Stomach (tissue), 4 donors: ENCODE measurements around the gene SOWAHA.

Experiments used
- CTCF ChIP-seq, 7 experiments: fragments of 450-650 bp in 4 of 7; fragments of 200-600 bp in 3 of 7; sonication (generic) in 3 of 7; IDR thresholded peaks; one replicate each; pipeline ENCODE4 v1.5.1; 2016 to 2019; ENCODE audit warnings: antibody characterized with exemption in 7 of 7, control low read depth in 2 of 7, mild to moderate bottlenecking in 1 of 7
- EP300 ChIP-seq: sonication (generic); formaldehyde crosslinking; IDR thresholded peaks from one replicate; pipeline ENCODE4 v1.6.1; 2017; ENCODE audit warnings: antibody characterized with exemption
- POLR2A ChIP-seq, 4 donors: fragments of 450-650 bp; IDR thresholded peaks; one replicate each; pipeline ENCODE4 v1.6.1; 2016; ENCODE audit warnings: antibody characterized with exemption in 4 of 4, control low read depth in 2 of 4, mild to moderate bottlenecking in 1 of 4, moderate library complexity in 1 of 4
- POLR2AphosphoS5 ChIP-seq, 3 donors: sonication (generic); formaldehyde crosslinking; IDR thresholded peaks; one replicate each; pipeline ENCODE4 v1.6.1; 2016; ENCODE audit warnings: antibody characterized with exemption in 3 of 3

GRCh38 chr5:132791026-132791425 lies 22.1 kb upstream of the SOWAHA start:
- TF ChIP-seq CTCF (IDR thresholded peaks at IDR 0.05) (no peak), POLR2A (IDR thresholded peaks at IDR 0.05) (no peak), EP300 (no peak), POLR2AphosphoS5 (IDR thresholded peaks at IDR 0.05) (no peak)
